Fibroblast of peridontal ligament (primary cell): ENCODE data around the gene GFER.
"Not testable (repeated sequence)": the region's sequence is repeated elsewhere in the genome, so short reads cannot be mapped to it uniquely, and the experiment has no call there.

Experiments used
- DNase-seq: peaks from one replicate; pipeline ENCODE4 v3.0.0-alpha.2; 2010; ENCODE audit errors: extremely low read depth

Gene GFER

DNA sequence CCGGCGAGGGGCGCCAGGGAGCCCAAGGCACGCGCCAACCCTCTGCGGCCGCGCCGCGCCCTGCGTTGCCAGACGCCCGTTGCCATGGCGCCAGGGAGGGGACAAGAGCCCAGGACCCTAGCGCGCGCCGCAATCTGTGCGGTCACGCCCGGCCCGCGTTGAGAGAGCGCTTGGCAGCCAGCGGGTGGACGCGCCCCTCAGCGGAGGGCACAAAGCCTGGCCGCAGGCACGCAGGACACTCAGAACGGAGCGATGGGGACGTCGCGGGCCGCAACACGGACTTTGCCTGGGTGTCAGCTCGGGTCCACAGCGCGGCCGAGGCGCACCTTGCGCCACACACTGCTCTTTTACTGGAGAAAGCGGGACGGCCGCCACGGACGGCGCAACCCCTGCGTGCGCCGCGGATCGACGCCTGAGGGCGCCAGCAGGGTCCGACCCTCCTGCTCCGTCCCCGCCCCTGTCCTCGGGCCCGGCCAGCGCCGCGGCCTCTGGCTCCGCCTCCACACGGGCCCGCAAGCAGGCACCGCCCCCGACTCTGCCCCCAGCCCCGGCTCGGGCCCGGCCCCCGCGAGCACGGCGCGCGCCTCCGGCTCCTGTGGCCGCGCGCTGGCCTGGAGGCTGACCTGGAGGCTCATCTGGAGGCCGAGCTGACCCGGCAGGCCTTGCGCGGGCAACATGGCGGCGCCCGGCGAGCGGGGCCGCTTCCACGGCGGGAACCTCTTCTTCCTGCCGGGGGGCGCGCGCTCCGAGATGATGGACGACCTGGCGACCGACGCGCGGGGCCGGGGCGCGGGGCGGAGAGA lies at the start of gene GFER:
Gene GFER (plus strand): TSS at position 650 of the 803 bp plus-strand sequence. CDS start 26 bp downstream, at position 676.
- peak; percentile 88 for DNase-seq

DNA sequence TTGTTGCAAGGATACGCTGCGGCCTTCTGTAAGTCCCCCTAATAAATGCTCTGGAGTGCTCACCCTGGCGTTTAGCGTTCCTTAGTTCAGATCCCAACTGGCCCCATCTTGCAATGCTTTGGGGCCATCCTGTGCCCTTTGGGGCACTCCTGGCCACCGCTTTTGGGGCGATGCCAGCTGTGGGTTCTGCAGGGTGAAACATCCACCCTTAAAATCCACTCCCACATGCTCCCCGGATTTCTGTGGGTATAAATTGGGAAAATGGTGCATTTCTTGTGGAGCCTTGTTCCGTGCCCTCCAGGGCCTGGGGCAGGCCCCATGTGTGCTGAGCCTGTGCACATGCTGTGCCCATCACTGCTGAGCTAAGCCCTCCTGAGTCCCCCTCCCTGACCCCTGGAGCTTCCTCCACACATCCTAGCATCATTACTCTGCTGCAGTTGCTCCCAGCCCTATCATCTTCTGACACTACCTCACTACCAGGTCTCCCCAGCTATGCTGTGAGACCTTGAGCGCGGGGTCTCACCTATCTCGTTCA lies 47.0 kb upstream of the GFER start:
- no peak for DNase-seq

DNA sequence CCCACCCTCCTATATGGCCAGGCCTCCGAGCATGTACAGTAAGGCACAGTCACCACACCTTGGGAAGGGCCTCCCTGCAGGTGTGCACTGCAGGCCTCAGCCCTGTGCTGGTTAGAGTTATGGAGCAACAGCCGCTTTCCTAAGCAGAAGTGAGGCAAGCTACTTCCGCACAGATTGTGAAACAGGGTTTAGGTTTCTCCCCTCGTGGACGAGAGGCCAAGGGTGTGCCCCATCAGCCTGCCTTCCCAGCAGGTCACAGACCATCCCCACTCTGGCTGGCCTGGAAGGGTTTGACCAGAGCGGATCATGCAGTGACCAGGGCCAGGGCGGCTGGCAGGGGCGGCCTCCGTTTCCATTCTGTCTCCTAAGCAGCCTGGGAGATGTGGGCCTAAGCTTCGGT lies 45.7 kb upstream of the GFER start:
- no peak for DNase-seq

DNA sequence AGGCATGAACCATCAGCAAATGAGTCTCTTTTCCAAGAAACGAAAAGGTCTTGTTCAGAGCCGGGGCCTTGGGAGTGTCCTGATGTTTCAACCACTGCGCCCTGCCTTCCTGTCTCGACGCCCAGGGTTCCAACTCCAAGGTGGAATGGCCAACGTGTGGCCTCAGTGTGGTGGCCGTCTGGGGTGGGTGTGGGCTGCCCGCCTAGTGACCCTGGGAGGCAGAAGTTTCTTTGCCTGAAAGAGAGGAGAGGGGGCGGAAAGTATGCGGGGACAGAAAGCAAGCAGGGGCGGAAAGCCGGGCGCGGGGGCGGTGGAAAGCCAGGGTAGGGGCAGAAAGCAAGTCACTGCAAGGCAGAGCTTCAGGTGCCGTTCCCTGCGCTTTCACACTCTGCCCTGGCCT lies 45.1 kb upstream of the GFER start:
- no peak for DNase-seq

DNA sequence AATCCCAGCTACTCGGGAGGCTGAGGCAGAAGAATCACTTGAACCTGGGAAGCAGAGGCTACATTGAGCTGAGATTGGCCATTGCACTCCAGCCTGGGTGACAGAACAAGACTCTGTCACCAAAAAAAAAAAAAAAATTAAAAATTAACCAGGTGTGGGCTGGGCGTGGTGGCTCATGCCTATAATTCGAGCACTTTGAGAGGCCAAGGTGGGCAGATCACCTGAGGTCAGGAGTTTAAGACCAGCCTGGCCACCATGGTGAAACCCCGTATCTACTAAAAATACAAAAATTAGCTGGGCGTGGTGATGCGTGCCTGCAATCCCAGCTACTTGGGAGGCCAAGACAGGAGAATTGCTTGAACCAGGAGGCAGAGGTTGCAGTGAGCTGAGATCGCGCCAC lies 44.2 kb upstream of the GFER start:
- not testable (repeated sequence) for DNase-seq

DNA sequence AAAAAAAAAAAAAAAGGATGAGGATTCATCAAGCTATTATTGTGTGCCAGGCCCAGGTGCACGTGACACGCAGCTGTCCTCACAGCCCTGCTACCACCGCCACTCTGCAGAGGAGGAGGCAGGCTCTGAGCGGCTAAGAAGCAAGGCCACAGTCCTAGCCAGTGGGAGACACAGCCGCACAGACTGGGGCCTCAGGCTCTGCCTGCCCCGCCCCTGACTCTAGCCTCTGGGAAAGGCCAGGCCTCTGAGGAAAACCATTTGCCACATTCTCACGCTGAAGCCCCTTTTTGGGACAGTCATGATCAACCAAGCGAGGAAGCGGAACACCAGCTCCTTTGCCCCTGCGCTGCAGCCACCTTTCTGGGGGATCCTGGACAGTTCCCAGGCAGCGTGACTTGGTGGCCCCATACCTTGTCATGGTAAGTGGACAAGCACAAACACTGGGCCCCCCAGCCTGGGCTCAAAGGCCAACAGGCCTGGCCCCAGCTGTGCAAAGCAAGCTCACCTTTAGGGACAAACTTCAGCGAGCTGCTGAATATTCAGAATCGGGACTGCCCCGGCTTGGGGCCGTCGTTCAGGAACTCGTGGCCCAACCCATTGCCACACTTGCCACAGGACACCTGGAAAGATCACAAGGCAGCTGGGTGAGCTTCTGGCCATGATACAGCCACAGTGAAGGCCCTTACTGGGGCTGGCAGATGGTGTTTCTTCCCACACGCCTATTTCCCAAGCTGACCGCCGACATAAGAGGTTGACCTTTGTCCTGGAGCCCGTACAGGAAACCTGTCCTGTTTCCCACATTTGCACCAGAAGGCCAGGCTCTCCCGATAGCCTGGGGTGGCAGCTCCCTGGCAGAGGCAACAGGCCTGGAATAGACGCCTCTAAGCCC lies 43.5 kb upstream of the GFER start:
- no peak for DNase-seq

DNA sequence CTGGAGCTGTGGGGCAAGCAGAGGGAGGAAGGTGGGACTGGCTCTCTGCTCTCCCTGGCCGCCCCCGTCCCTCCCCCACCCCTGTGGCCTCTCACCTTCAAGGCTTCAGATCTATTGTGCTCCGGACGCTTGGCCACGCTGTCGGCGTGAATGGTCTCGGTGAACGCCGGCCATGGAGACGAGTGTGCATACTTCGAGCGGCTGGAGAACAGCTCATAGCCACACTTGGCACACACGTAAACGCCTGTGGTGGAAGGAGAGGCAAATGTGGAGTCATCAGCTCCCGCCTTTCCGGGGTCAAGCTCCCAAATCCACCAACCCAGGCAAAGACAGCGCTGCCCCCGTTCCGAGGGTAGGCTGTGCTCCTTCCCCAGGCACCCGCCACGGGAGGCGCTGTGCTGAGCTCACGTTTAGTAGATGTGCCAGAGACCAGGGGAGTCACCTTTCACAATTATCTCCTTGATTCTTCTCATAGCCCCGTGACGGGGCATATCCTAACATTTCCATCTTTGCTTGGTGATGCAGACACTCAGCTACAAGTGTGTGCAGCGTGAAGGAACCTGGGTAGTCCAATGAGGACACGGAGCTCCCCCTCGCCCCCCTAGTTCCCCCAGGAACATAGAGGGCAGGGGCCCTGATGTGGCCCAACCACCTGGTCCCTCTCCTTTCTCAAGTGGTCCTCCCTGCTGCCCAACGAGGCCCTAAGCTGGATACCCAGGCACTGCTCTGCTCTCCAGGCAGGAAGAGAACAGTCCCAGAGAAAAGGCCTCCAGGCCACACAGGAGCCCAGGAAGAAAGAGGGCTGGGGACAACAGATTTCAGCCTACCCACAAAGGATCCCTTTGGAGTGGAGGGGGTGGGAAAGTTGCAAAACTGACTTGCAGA lies 42.6 kb upstream of the GFER start:
- no peak for DNase-seq

DNA sequence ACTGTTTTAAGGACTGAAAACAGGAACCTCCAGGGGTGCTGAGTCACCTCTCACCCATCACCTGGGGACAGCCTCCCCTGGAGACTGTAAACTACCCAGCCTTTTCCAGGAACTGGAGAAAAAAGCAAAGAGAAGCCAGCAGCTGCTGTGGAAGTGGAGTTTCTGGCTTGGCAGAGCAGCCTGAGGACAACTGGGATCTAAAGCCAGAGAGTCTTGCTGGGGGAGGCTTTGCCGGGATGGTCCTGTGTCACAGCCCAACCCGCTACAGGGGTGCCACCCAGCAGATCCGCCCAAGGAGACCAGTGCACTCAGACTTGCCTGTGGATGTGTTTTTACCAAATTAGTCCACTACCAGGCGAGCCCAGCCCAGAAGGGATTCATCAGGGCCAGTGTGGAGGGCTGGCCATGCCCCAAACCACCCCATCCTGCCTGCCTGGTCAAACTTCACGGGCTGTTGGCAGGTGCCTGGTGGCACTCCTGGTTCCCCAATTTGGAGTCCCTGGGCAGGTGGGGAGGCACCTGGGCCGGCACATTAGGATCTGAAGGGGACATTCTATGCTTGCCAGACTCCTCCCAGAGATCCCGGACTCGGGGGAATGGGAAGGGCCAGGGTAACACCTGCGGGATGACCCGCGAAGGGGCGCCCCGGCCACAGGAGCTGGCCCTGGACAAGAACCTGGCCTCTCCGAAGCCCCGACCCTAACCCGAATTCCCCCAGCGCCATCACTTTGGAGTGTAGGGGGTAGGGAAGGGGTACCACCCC lies 41.8 kb upstream of the GFER start:
- DNase-seq, result no peak

DNA sequence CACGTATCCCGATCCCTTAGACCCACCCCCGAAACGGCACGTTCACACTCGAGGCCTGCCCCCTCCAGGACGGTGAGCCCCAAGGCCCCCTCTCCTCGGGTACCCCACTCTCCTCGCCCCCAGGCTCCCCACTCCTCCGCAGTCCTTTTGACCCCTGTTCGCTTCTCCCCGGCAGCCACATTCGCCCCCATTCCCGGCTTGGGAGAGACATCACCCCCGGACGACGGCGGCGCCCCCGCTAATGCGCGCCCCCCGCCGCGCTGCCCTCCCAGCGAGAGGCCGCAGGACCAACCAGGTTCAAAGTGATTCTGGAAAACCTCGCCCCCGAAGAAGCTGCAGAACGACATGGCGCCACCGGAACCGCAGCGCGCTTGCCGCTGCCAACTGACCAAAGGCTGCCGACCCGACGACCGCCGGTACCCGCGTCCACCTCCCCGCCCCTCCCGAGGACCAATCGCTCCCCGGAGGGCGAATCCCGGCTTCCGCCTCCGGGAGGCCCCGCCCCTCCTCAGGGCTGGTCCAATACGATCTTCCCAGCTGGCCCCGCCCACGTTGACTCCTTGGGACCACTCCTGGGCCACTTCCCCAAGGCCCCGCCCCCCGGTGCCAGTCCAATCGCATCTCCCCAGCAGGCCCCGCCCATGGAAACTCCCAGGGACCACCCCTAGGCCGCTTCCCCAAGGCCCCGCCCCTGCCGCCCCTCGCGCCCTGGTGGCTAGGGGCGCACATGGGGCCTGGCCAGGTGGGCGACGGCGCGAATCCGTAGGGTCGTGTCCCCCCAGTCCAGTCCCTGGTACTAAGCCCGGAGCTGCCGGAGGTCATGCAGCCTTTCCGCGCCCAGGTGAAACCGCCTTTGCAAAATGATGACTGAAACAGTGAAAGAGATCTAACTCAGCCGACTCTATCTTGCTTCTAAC lies 40.9 kb upstream of the GFER start, which contains the start of gene MSRB1:
Gene MSRB1 (minus strand): TSS at position 390 of the 917 bp plus-strand sequence. CDS start 43 bp downstream, at position 347.
- peak; percentile 93 for DNase-seq

DNA sequence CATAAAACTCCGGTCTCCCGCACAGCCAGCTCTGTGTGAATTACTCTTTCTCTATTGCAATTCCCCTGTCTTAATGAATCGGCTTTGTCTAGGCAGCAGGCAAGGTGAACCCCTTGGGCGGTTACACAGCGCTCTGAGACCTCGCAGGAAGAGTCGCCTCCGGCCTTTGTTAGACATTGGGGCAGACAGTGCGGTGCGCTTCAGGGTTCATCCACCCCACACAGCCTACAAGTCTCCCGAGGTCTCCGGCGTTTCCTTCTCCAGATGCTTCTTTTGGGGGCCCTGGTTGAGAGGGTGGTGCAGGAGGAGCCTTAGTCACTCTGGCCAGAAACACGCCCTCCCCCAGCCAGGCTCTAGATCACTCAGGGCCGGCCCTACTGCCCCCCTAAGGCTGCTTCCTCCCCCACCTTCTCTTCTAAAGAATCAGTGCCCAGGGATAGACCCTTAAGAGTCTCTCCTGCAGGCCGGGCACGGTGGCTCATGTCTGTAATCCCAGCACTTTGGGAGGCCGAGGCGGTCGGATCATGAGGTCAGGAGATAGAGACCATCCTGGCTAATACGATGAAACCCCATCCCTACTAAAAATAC lies 39.3 kb upstream of the GFER start:
- no peak for DNase-seq

DNA sequence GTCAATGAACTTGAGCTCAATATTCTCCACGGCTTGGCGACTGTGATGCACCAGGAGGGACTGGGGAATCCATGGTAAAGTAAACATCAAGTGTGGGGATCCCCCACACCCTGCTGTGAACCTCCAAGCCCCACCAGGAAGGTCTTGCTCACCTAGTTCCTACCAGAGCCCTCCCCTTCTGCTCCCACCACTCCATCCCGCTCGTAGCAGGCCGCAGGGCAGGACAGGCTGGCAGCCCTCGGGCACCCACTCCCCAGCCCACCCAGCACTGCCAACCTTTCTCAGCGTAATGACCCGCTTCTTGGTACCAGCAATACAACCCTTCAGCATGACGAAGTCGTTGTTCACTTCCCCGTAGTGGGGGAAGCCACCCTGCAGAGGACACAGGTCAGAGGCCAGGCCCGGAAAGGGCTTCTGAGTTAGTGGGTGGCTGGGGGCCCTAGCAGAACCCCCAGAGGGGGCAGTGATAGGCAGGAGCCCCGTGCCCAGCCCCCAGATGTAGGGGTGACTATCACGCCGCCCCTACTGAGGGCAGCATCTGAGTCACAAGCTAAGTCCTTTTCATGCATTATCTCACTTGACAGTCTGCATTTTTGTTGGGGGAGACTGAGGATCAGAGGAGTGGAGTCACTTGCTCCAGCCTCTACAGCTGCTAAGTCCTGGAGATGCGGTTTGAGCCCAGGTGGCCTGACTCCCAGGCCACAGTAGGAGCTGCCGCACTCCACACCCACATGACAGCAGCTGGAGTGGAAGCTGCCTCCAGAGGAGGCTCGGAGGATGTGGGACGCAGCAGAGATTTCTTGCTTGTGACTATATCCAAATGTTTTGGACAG lies 38.2 kb upstream of the GFER start:
- no peak for DNase-seq

DNA sequence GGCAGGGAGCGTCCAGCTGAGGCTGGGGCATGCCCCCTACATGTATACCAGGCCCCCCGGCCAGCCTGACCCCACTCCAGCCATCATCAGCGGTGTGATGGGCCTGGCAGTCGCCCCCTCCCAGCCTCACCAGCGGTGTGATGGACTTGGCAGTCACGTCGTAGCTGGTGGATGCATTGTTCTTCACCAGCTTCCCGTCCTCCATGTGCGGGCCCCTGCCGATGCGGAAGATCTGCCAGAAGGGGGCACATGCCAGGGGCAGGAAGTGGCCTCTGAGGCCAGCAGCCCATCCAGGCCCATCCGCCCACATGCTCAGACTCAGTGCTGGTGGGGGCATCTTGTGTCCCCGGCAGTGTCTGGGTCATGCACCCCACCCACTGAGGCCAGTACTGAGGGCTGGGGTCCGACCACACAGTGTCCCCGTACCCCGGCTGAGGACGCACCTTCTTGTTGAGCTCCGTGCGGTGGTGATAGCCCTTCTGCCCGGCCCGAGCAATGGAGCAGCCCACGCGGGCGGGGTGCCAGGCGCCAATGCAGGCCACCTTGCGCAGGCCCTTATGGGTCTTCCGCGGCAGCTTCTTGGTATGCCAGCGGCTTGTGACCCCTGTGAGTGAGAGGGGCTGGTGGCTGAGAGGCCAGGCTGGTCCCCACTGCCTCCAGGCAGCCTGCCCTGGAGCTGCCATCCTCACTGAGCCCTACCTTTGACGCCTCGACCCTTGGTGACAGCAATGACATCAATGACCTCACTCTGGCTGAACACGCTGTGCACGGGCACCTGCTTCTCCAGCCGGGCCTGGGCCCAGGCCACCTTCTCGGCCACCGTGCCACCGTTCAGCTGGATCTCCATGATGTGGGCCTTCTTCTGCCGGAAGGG lies 37.3 kb upstream of the GFER start:
- no peak for DNase-seq

DNA sequence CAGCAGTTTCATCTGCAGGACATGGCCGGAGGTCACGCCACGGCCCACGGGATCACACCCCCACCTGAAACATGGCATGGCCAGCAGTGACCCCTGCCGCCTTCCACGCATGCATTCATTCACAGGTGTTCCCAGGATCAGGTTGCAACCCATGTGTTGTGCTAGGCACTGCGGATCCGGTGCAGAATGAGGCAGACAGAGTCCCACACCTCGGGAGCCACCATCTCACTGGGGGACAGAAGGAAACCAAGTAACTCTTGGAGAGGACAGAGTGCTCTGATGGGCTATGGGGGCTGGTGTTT lies 36.7 kb upstream of the GFER start:
- DNase-seq, result no peak

DNA sequence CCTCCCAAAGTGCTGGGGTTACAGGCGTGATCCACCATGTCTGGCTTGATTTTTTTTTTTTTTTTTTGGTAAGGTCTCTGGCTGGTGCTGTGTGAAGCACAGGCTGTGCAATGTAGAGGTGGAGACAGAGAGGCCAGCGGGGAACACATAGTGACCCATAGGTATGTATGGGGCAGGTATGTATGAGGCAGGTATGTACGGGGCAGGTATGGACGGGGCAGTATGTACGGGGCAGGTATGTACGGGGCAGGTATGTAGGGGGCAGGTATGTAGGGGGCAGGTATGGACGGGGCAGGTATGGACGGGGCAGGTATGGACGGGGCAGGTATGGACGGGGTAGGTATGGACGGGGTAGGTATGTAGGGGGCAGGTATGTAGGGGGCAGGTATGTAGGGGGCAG lies 34.5 kb upstream of the GFER start:
- no peak for DNase-seq

DNA sequence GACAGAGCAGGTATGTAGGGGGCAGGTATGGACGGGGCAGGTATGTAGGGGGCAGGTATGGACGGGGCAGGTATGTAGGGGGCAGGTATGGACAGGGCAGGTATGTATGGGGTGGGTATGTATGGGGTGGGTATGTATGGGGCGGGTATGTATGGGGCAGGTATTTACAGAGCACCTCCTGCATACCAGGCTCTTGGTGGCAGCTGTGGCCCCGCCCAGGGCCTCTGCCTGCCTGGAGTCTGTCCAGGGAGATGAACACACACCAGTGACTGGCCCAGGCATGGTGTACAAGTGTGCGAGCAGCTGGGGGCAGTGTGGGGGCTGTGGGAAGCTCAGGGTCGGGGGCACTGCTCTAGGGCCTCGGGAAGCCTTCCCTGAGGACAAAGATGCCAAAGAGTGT lies 33.9 kb upstream of the GFER start:
- no peak for DNase-seq

DNA sequence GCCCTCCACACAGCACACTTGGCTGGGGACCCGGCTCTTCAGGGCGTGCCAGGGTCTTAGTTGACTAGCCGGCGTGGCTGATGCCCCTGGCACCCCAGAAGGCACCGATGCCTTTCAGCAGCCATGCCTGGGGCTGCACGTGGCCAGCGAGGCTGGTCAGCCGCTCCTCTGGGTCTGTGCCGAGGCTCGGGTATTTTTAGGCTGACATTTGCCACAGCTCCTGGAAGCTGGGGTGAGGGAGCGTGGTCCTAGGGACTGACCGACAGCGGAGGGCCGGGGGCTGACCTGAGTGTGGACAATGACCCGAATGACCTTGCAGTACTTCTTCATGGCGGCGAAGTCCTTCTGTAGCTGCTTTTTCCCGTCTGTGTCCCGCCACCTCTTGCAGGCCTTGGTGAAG lies 33.4 kb upstream of the GFER start:
- no peak for DNase-seq

DNA sequence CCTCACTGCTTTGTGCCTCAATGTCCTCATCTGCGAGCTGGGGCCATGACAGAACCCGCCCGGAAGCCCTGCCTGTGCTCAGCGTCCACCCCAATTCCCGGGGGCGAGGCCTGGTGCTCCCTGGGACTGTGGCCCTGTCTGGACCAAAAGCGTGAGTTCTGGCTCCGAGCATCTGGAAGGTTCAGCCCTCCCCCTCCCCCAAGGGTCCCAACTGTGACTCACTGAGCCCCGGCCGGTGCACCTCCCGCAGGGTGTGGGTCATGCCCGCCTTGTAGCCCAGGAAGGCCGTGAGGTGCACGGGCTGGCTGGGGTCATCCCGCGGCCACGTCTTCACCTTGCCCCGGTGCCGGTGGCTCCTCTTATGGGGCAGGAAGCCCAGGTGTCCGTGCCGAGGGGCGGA lies 30.3 kb upstream of the GFER start:
- no peak for DNase-seq
